WERI-Rb-1 (cell line): ENCODE data around the gene MSH3.

Source experiments
- DNase-seq: peaks from one replicate; pipeline ENCODE4 v3.0.0-alpha.2; 2020
- H3K27ac ChIP-seq: fragments of 250-450 bp; sonication (Bioruptor Pico); 2 replicates; pipeline ENCODE4 v1.5.1; 2020; ENCODE audit warnings: mild to moderate bottlenecking, moderate library complexity
- H3K27me3 ChIP-seq: fragments of 250-450 bp; sonication (Bioruptor Pico); 2 replicates; pipeline ENCODE4 v1.5.1; 2021; ENCODE audit warnings: mild to moderate bottlenecking, low read depth, moderate library complexity; ENCODE audit not compliant: insufficient read depth, severe bottlenecking
- H3K36me3 ChIP-seq: fragments of 250-450 bp; sonication (Bioruptor Pico); 2 replicates; pipeline ENCODE4 v1.5.1; 2020; ENCODE audit warnings: mild to moderate bottlenecking, moderate library complexity
- H3K4me3 ChIP-seq: 2 replicates; pipeline ENCODE4 v1.5.1; 2011; ENCODE audit warnings: low read depth, mild to moderate bottlenecking, control low read depth, low read length
- H3K9me3 ChIP-seq: fragments of 250-450 bp; sonication (Bioruptor Pico); 2 replicates; pipeline ENCODE4 v1.5.1; 2021; ENCODE audit warnings: mild to moderate bottlenecking, moderate library complexity; ENCODE audit not compliant: severe bottlenecking
- CTCF ChIP-seq: IDR thresholded peaks from 2 replicates; pipeline ENCODE4 v1.5.1; 2011; ENCODE audit warnings: low read depth, mild to moderate bottlenecking, control low read depth, inconsistent platforms, low read length

MSH3 gene

GRCh38 chr5:80615266-80615914 is 39.1 kb upstream of the MSH3 start:
- no peaks in the 10 kb centered on the region for H3K9me3 ChIP-seq
- H3K36me3 ChIP-seq: no peaks in the 10 kb centered on the region
- TF ChIP-seq CTCF: no peak
- DNase-seq: no peak
- H3K27ac ChIP-seq: no peak overlapping the region
- H3K27me3 ChIP-seq: no peaks in the 10 kb centered on the region
- H3K4me3 ChIP-seq: no peak overlapping the region

GRCh38 chr5:80618438-80618837 is 36.0 kb upstream of the MSH3 start:
- TF ChIP-seq CTCF: no peak

GRCh38 chr5:80619086-80619485 is 35.4 kb upstream of the MSH3 start:
- H3K4me3 ChIP-seq: no peak overlapping the region
- H3K36me3 ChIP-seq: no peaks in the 10 kb centered on the region
- DNase-seq: no peak

More at GRCh38 chr5:80618438-80618837, 36.0 kb upstream of the MSH3 start:
- Histone ChIP-seq H3K36me3 (no peaks in the 10 kb centered on the region), H3K27ac (no peak overlapping the region), H3K9me3 (no peaks in the 10 kb centered on the region), H3K4me3 (no peak overlapping the region), H3K27me3 (no peaks in the 10 kb centered on the region)
- DNase-seq: no peak

GRCh38 chr5:80620211-80620610 is 34.2 kb upstream of the MSH3 start:
- no peak for DNase-seq
- no peaks in the 10 kb centered on the region for H3K36me3 ChIP-seq
- H3K9me3 ChIP-seq: no peaks in the 10 kb centered on the region
- TF ChIP-seq CTCF: no peak
- H3K27ac ChIP-seq: no peak overlapping the region
- H3K27me3 ChIP-seq: no peaks in the 10 kb centered on the region
- H3K4me3 ChIP-seq: no peak overlapping the region

More at GRCh38 chr5:80619086-80619485, 35.4 kb upstream of the MSH3 start:
- Histone ChIP-seq H3K9me3 (no peaks in the 10 kb centered on the region), H3K27ac (no peak overlapping the region), H3K27me3 (no peaks in the 10 kb centered on the region)
- TF ChIP-seq CTCF: no peak

- Histone ChIP-seq H3K4me3 (no peak overlapping the region), H3K27me3 (no peaks in the 10 kb centered on the region), H3K9me3 (no peaks in the 10 kb centered on the region), H3K27ac (no peak overlapping the region), H3K36me3 (peaks cover 2% of the 10 kb centered on the region; the same call in 1 of the 2 replicates)
- DNase-seq: no peak
- no peak for TF ChIP-seq CTCF
Measured at GRCh38 chr5:80622756-80623155, 31.7 kb upstream of the MSH3 start.

GRCh38 chr5:80623999-80624398 is 30.5 kb upstream of the MSH3 start:
- Histone ChIP-seq H3K27me3 (no peaks in the 10 kb centered on the region), H3K36me3 (peaks cover 2% of the 10 kb centered on the region), H3K9me3 (no peaks in the 10 kb centered on the region), H3K4me3 (no peak overlapping the region), H3K27ac (no peak overlapping the region)
- TF ChIP-seq CTCF: no peak
- peak; percentile 54 for DNase-seq
